Right lung (tissue), 5 donors: ENCODE results near the gene ANXA10. TPM values are rescaled to one million over a fixed set of nuclear protein-coding genes. Genes with fewer than 3 reads are reported as not detected.
"Not testable (repeated sequence)": the region's sequence is repeated elsewhere in the genome, so short reads cannot be mapped to it uniquely, and the experiment has no call there.

Experiments
- DNase-seq, 2 donors: peaks; one replicate each; pipeline ENCODE4 v3.0.0-alpha.2; 2013
- polyA plus RNA-seq, 5 donors: library from polyadenylated mRNA; unstranded; fragments of 120-200 nt; gene quantifications; one replicate each; pipeline versions ENCODE4 v1.2.1 to v1.2.3, GENCODE V29; 2013; ENCODE audit warnings: inconsistent platforms in 1 of 5, low replicate concordance in 1 of 5; ENCODE audit not compliant: insufficient read length in 5 of 5, insufficient read depth in 1 of 5

Gene ANXA10
- polyA plus RNA-seq, 5 donors = 0.08 to 0.39 (median 0.22) TPM; not detected in 1

- peak in 1 of 2 donors; percentile 10 for DNase-seq
These were observed 25.8 kb downstream of the ANXA10 start for GRCh38 chr4:168118116-168118655.

GRCh38 chr4:168119100-168119499, 26.8 kb downstream of the ANXA10 start:
- DNase-seq = no peak

GRCh38 chr4:168119890-168120289, 27.6 kb downstream of the ANXA10 start:
- DNase-seq = peak; percentile 25 to 48

GRCh38 chr4:168120811-168121210, 28.5 kb downstream of the ANXA10 start:
- peak; percentile 29 to 46 for DNase-seq

- DNase-seq = no peak
These were observed 31.8 kb downstream of the ANXA10 start for GRCh38 chr4:168124008-168124641.

- DNase-seq = no peak
These were observed 34.6 kb downstream of the ANXA10 start for GRCh38 chr4:168126952-168127351.

GRCh38 chr4:168128601-168129000, 36.3 kb downstream of the ANXA10 start:
- no peak for DNase-seq

- no peak for DNase-seq
These were observed 36.9 kb downstream of the ANXA10 start for GRCh38 chr4:168129046-168129772.

GRCh38 chr4:168129802-168130201, 37.5 kb downstream of the ANXA10 start:
- DNase-seq = no peak

GRCh38 chr4:168131196-168131595, 38.9 kb downstream of the ANXA10 start:
- no peak for DNase-seq

- no peak for DNase-seq
These were observed 42.3 kb downstream of the ANXA10 start for GRCh38 chr4:168134651-168135050.

GRCh38 chr4:168135860-168136259, 43.5 kb downstream of the ANXA10 start:
- DNase-seq = not testable (repeated sequence)

- not testable (repeated sequence) for DNase-seq
These were observed 45.4 kb downstream of the ANXA10 start for GRCh38 chr4:168137695-168138094.

GRCh38 chr4:168138143-168138542, 45.8 kb downstream of the ANXA10 start:
- DNase-seq = no peak

GRCh38 chr4:168139336-168139735, 47.0 kb downstream of the ANXA10 start:
- no peak for DNase-seq

GRCh38 chr4:168141733-168142132, 49.4 kb downstream of the ANXA10 start:
- no peak for DNase-seq

- no peak for DNase-seq
These were observed 51.3 kb downstream of the ANXA10 start for GRCh38 chr4:168143601-168144000.

- DNase-seq = no peak
These were observed 58.2 kb downstream of the ANXA10 start for GRCh38 chr4:168150420-168151050.

GRCh38 chr4:168151327-168151726, 59.0 kb downstream of the ANXA10 start:
- DNase-seq = peak in 1 of 2 donors; percentile 1

GRCh38 chr4:168152837-168153500, 60.6 kb downstream of the ANXA10 start:
- DNase-seq = no peak

- DNase-seq = peak; percentile 68 to 73
These were observed 61.5 kb downstream of the ANXA10 start for GRCh38 chr4:168153596-168154440.
